KMS-11 (cell line): Measurements from ENCODE around the gene SCAMP4.

ENCODE experiments used
- H2AFZ ChIP-seq: fragments of 200-600 bp; sonication (generic); 2 replicates; pipeline ENCODE4 v1.6.1; 2016; ENCODE audit warnings: antibody characterized with exemption, mixed run types, low read depth
- H3K27ac ChIP-seq: fragments of 200-600 bp; sonication (generic); 2 replicates; pipeline ENCODE4 v1.6.1; 2016; ENCODE audit warnings: mild to moderate bottlenecking, mixed run types
- H3K27me3 ChIP-seq: fragments of 200-600 bp; sonication (generic); 2 replicates; pipeline ENCODE4 v1.6.1; 2017; ENCODE audit warnings: mild to moderate bottlenecking, low read depth, mixed run types, moderate library complexity; ENCODE audit not compliant: insufficient read depth
- H3K36me3 ChIP-seq: fragments of 200-600 bp; sonication (generic); 2 replicates; pipeline ENCODE4 v1.6.1; 2017; ENCODE audit warnings: mild to moderate bottlenecking, mixed run types; ENCODE audit not compliant: insufficient read depth
- H3K4me1 ChIP-seq: fragments of 200-600 bp; sonication (generic); 2 replicates; pipeline ENCODE4 v1.6.1; 2016; ENCODE audit warnings: mild to moderate bottlenecking, low read depth, mixed run types; ENCODE audit not compliant: poor library complexity, severe bottlenecking
- H3K4me2 ChIP-seq: fragments of 200-600 bp; sonication (generic); 2 replicates; pipeline ENCODE4 v1.7.0; 2016; ENCODE audit warnings: mild to moderate bottlenecking, mixed run types
- H3K4me3 ChIP-seq: fragments of 200-600 bp; sonication (generic); IDR thresholded peaks from 2 replicates; pipeline ENCODE4 v1.6.1; 2017; ENCODE audit warnings: low read depth, low read length, mixed read lengths; ENCODE audit not compliant: insufficient read depth
- H3K79me2 ChIP-seq: fragments of 200-600 bp; sonication (generic); 2 replicates; pipeline ENCODE4 v1.6.1; 2016; ENCODE audit warnings: low read depth, mixed run types; ENCODE audit not compliant: insufficient read depth
- H3K9ac ChIP-seq: fragments of 200-600 bp; sonication (generic); 2 replicates; pipeline ENCODE4 v1.6.1; 2016; ENCODE audit warnings: mild to moderate bottlenecking, mixed run types
- H4K20me1 ChIP-seq: fragments of 200-600 bp; sonication (generic); 2 replicates; pipeline ENCODE4 v1.6.1; 2016; ENCODE audit warnings: mild to moderate bottlenecking, mixed run types; ENCODE audit not compliant: insufficient read depth
- CTCF ChIP-seq: fragments of 200-600 bp; sonication (generic); conservative IDR thresholded peaks from 2 replicates; pipeline ENCODE4 v1.6.1; 2017; ENCODE audit warnings: low read depth, mild to moderate bottlenecking, antibody characterized with exemption, low read length, moderate library complexity, mixed read lengths

SCAMP4 gene

DNA sequence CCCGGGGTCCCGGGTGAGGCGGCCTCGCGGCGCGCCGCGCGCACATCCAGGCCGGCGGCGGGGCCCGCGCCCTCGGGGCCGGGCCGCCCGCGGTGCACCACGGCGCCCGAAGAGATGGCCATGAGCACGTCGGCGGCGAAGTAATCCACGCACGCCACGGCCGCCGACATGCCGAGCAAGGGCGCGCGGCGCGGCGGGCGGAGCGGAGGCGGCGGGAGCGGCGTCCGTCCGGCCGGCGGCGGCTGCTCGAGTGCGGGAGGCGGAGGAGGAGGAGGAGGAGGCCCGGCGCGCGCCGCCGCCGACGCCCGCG is 41.9 kb upstream of the SCAMP4 start, which contains the start of gene KLF16:
TSS of gene KLF16 (minus strand) at position 252 of the 310 bp plus-strand sequence. CDS start at position 170, 82 bp downstream.
- Histone ChIP-seq H2AFZ (peak within 1 kb of the TSS; percentile 34; the same call in 1 of the 2 replicates), H3K4me3 (no peak within 1 kb of the TSS), H3K27me3 (no peaks in the 10 kb centered on the region), H3K79me2 (peaks cover 40% of the 10 kb centered on the region), H3K4me1 (no peaks in the 10 kb centered on the region), H4K20me1 (no peaks in the 10 kb centered on the region), H3K36me3 (no peaks in the 10 kb centered on the region), H3K9ac (peak within 1 kb of the TSS; percentile 98), H3K4me2 (peak within 1 kb of the TSS; percentile 99), H3K27ac (peak within 1 kb of the TSS; percentile 94)
- no peak for TF ChIP-seq CTCF

DNA sequence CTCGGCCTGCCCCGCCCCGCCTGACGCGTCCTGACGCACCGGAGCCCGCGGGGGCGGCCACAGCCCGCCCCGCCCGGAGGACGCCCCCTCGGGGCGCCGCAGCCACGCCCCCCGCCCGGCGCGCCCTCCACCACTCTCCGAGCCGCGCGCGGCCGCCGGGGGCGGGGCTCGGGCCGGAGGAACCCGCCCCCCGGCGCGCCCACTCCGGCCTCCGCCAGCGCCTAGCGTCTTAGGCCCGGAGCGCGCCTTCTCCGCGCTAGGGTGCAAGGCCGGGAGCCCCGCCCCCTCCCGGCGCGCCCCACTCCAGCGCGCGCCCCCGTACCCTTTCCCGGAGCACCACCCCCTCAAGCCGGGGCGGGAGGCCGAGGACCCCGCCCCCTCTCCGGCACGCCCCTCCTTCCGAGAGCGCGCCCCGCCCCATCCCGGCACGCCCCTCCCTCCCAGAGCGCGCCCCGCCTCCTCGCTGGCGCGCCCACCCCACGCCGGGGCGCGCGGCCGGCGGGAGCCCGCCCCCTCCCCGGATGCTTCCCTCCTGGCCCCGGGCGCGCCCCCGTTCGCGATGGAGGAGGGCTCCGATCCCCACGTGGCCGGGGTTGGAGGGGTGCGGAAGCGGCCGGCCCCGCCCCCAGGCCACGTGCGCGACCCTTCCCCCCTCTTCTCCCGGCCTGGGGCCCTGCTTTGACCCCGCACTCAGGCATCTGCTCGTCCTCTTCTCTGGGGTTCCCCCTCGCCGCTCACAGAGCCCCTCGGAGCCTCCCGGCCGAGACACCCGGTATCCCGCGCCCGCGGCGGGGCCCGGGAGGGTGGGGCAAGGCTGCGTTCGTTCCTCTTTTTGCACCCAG is 41.3 kb upstream of the SCAMP4 start:
- H3K36me3 ChIP-seq = no peaks in the 10 kb centered on the region
- peak overlapping the region; percentile 34; the same call in 1 of the 2 replicates for H2AFZ ChIP-seq
- peaks cover 38% of the 10 kb centered on the region for H3K79me2 ChIP-seq
- H3K27me3 ChIP-seq = no peaks in the 10 kb centered on the region
- TF ChIP-seq CTCF = no peak
- peak overlapping the region; percentile 98 for H3K9ac ChIP-seq
- H3K4me3 ChIP-seq = no peak overlapping the region
- peak overlapping the region; percentile 94 for H3K27ac ChIP-seq
- H4K20me1 ChIP-seq = no peaks in the 10 kb centered on the region
- H3K4me1 ChIP-seq = no peaks in the 10 kb centered on the region
- H3K4me2 ChIP-seq = peak overlapping the region; percentile 99

DNA sequence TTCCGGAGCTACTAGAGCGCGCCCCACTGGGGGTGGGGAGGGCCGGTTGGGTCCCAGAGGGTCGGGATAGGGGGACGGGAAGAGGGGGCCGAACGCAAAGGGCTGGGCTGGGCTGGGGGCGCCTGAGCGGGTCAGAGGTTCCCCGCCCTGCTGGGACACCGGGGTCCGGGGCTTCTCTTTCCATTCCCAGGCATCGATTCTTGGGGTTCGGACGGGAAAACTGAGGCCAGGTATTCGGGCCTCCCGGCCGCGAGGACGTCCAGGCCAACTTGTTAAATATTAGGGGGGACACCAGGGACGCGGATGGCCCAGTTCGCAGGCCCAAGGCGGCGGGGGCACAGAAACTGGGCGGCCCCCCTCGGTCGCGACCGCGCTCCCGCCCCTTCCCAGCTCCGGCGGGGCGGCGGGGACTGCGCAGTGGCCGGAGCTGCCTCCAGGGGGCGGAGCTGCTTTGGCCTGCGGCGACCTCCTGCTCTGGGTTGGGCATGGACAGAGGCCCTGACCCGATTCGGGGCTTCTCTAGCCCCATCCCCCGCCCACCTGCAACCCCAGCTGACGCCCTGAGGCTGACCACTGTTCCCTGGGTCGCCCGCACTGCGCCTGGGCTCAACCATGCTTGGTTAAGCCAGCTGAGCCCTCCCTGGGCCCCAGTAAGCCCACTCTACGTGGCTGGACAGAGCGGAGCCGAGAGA is 40.6 kb upstream of the SCAMP4 start:
- peak; percentile 71 for TF ChIP-seq CTCF
- Histone ChIP-seq H2AFZ (peak overlapping the region; percentile 34), H3K27ac (peak overlapping the region; percentile 94)

GRCh38 chr19:1865172-1866010 is 39.8 kb upstream of the SCAMP4 start:
- peaks cover 22% of the 10 kb centered on the region for H3K79me2 ChIP-seq
- TF ChIP-seq CTCF = no peak
- peak overlapping the region; percentile 98; the same call in 1 of the 2 replicates for H3K9ac ChIP-seq
- no peak overlapping the region for H3K4me3 ChIP-seq
- H3K36me3 ChIP-seq = no peaks in the 10 kb centered on the region
- H2AFZ ChIP-seq = peak overlapping the region; percentile 34
- no peaks in the 10 kb centered on the region for H4K20me1 ChIP-seq
- H3K27ac ChIP-seq = peak overlapping the region; percentile 94
- peak overlapping the region; percentile 99 for H3K4me2 ChIP-seq
- no peaks in the 10 kb centered on the region for H3K27me3 ChIP-seq
- no peaks in the 10 kb centered on the region for H3K4me1 ChIP-seq

More for the DNA sequence above, 40.6 kb upstream of the SCAMP4 start:
- Histone ChIP-seq H3K27me3 (no peaks in the 10 kb centered on the region), H4K20me1 (no peaks in the 10 kb centered on the region), H3K36me3 (no peaks in the 10 kb centered on the region), H3K9ac (peak overlapping the region; percentile 98), H3K4me2 (peak overlapping the region; percentile 99), H3K4me1 (no peaks in the 10 kb centered on the region), H3K4me3 (no peak overlapping the region), H3K79me2 (peaks cover 30% of the 10 kb centered on the region)
